Choroid plexus epithelial cell (primary cell): ENCODE results near the gene CYREN.

Experiments
- DNase-seq: peaks from one replicate; pipeline ENCODE4 v3.0.0-alpha.2; 2010; ENCODE audit warnings: low read depth
- H3K4me3 ChIP-seq: 2 replicates; pipeline ENCODE4 v1.5.1; 2011; ENCODE audit warnings: low read depth, mild to moderate bottlenecking, control low read depth, low read length, moderate library complexity
- TF ChIP-seq, protein P1 (sequence below): conservative IDR thresholded peaks from 2 replicates; pipeline ENCODE4 v1.5.1; 2011; ENCODE audit warnings: low read depth, mild to moderate bottlenecking, control low read depth, inconsistent platforms, low read length, moderate library complexity

Gene CYREN

DNA sequence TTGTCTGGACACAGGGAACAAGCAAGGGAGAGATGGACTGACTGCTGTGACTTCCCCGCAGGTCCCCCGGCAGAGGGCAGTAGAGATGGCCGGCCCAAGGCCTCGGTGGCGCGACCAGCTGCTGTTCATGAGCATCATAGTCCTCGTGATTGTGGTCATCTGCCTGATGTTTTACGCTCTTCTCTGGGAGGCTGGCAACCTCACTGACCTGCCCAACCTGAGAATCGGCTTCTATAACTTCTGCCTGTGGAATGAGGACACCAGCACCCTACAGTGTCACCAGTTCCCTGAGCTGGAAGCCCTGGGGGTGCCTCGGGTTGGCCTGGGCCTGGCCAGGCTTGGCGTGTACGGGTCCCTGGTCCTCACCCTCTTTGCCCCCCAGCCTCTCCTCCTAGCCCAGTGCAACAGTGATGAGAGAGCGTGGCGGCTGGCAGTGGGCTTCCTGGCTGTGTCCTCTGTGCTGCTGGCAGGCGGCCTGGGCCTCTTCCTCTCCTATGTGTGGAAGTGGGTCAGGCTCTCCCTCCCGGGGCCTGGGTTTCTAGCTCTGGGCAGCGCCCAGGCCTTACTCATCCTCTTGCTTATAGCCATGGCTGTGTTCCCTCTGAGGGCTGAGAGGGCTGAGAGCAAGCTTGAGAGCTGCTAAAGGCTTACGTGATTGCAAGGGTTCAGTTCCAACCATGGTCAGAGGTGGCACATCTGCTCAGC is 6.0 kb downstream of the CYREN start:
- TF ChIP-seq, protein P1, sequence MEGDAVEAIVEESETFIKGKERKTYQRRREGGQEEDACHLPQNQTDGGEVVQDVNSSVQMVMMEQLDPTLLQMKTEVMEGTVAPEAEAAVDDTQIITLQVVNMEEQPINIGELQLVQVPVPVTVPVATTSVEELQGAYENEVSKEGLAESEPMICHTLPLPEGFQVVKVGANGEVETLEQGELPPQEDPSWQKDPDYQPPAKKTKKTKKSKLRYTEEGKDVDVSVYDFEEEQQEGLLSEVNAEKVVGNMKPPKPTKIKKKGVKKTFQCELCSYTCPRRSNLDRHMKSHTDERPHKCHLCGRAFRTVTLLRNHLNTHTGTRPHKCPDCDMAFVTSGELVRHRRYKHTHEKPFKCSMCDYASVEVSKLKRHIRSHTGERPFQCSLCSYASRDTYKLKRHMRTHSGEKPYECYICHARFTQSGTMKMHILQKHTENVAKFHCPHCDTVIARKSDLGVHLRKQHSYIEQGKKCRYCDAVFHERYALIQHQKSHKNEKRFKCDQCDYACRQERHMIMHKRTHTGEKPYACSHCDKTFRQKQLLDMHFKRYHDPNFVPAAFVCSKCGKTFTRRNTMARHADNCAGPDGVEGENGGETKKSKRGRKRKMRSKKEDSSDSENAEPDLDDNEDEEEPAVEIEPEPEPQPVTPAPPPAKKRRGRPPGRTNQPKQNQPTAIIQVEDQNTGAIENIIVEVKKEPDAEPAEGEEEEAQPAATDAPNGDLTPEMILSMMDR, result peak; percentile 20
- no peak for DNase-seq
- no peak overlapping the region for H3K4me3 ChIP-seq

DNA sequence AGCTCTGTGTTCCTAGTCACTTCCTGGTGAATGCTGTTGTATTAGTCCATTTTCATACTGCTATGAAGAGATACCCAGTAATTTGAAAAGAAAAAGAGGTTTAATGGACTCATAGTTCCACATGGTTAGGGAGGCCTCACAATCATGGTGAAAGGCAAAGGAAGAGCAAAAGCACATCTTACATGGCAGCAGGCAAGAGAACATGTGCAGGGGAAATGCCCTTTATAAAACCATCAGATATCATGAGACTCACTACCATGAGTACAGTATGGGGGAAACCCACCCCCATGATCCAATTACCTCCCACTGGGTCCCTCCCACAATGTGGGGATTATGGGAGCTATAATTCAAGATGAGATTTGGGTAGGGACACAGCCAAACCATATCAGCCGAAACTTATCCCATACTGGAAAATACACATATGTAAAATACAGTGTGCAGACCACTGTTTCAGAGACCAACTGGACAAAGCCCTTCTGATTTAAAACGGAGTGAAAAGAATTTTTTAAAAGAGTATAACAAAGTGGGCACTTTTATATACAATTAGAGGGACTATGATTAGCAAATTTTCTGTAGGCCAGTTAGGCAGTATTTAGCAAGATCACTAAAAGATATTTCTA is 8.0 kb downstream of the CYREN start:
- no peak overlapping the region for H3K4me3 ChIP-seq
- TF ChIP-seq, protein P1, result no peak
- DNase-seq, result no peak

DNA sequence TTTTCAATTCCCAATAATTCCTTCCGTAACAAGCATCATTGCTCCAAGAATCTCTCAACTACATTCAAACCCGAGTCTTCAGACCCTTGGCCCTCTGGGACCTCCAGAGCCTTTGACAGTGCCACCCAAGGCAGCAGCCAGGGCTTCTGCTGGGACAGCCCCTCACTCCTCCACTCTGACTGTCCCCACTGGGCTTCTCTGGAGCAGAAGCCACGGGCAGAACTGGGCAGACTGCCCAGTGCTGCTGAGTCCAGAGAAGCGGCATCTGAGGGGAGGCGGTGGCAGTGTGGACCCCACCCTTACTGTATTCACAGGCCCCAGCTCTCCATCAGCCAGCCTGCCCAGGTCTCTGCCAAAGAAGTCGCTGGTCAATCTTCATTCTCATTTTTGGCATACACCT is 8.8 kb downstream of the CYREN start:
- TF ChIP-seq, protein P1, result no peak
- no peak for DNase-seq
- no peak overlapping the region for H3K4me3 ChIP-seq

DNA sequence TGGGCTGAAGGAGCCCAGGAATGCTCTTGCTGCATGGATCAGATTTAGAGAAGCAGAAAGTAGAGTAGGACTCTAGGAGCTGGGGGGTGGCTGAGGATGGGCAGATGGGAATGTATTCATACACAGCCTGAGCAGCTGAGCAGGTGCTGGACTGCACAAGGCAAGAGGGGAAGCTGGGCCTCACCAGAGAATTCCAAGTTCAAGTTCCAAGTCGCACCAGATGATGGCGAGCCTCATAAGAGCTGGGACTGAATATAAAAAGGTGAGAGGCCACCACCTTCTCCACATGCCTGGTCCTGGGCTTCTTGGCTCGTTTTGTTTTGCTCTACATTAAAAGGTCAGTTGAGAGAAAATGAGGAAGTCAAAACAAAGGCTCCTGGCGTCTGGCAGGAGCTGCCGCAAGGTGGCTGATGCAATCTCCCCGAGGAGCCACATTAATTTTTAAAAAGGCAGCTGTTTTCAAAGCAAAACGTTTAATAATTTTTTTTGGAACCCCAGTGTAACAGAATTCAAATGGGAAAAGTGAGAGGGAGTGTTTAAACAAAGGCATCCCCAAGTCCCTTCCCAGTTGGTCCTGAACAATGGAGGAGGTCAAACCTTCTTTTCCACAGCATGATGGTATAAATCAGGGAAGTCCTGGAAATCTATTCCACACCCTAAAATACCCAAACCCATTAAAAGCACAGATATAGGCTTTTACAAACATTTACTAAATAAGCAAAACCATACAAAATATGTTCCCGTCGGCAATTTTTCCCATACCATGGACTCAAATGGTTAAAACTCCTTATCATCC is 9.5 kb downstream of the CYREN start:
- no peak overlapping the region for H3K4me3 ChIP-seq
- TF ChIP-seq, protein P1, result peak; percentile 32
- peak; percentile 72 for DNase-seq

DNA sequence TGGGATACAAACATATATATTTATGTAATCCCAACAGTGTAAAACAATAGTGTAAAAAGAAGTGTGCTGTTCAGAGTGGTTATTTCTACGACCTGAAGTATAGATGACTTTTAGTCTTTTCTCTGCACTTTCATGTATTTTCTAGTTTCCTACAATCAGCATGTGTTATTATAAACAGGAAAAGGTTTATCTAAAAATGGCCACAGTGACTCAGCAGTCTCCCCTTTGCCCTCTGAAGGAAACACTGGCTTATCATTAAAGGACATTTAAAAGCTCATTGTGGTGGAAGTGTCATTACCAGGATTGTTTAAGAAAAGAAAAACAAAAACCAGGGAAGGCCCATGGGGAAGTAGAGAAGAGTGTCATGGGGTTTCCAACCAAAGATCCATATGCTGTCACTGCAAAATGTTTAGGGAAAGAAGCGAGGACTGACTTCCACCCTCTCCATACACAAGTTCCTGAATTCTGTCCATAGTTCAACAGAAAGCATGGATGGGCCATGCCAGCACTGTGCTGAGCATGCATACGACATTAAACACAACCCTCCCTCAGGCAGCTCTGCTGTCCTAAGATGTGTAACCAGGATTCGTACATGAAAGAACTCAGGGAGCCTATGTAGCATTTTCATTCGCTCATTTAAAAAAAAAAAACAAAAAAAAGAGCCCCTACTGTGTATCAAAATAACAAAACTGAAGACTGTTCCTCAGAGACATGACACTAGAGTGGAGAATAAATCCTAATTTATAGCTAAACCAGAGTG is 10.2 kb downstream of the CYREN start:
- H3K4me3 ChIP-seq, result no peak overlapping the region
- TF ChIP-seq, protein P1, result no peak
- DNase-seq, result no peak

DNA sequence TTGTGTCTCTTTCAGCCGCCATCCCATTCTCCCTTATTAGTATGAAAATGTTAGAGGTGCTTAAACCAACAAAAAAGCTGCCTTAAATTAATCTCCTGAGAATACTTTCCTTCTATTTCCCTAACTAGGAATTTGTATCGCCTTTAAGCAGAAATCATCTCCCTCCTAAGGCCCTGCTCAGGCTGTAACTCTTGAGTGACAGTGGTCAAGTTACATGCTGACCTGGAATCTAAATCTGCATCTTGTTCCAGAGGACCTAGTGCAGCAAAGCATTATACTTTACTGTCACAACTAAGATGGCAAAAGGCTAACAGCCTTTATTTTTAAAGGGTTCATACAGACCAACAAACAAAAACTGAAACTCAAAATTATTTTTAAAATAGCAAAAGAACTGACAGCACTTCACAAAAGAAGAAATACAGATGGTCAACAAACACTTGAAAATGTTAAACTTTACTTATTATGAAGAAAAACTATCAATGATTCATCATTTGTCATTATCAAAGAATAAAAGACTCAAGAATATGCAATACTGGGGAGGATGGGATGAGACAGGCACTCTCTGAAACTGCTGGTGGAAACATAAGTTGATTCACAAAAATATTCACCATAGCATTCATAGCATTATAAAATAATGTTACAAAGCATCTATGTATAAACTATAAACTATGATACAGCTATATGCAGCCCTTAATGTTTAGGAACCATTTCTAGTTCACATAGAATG is 11.0 kb downstream of the CYREN start:
- H3K4me3 ChIP-seq, result no peak overlapping the region
- no peak for DNase-seq
- TF ChIP-seq, protein P1, result no peak
